ENCODE results near the gene ATP2B1.
"Not testable (repeated sequence)": the region's sequence is repeated elsewhere in the genome, so short reads cannot be mapped to it uniquely, and the experiment has no call there.

ATP2B1 gene

GRCh38 chr12:89697728-89698127 lies 10.9 kb downstream of the ATP2B1 start:
- intact Hi-C loops (cut with DNase I); DNase-seq: not testable (repeated sequence)

- intact Hi-C loops (cut with DNase I) = no loop called here
- DNase-seq = no peak
Measured at GRCh38 chr12:89697296-89697695, 11.3 kb downstream of the ATP2B1 start.

GRCh38 chr12:89695830-89696229 lies 12.8 kb downstream of the ATP2B1 start:
- intact Hi-C loops (cut with DNase I) = no loop called here

GRCh38 chr12:89695100-89695499 lies 13.5 kb downstream of the ATP2B1 start:
- peak in 1 of 42 donors; percentile 52 for DNase-seq
- intact Hi-C loops (cut with DNase I) = no loop called here

More at GRCh38 chr12:89695830-89696229, 12.8 kb downstream of the ATP2B1 start:
- no peak for DNase-seq

GRCh38 chr12:89694542-89694941 lies 14.1 kb downstream of the ATP2B1 start:
- DNase-seq = no peak
- intact Hi-C loops (cut with DNase I) = no loop called here

- DNase-seq = no peak
- intact Hi-C loops (cut with DNase I) = no loop called here
Measured at GRCh38 chr12:89693639-89694202, 14.9 kb downstream of the ATP2B1 start.

GRCh38 chr12:89692439-89692838 lies 16.2 kb downstream of the ATP2B1 start:
- intact Hi-C loops (cut with DNase I) = no loop called here
- no peak for DNase-seq

- intact Hi-C loops (cut with DNase I) = no loop called here
- DNase-seq = no peak
Measured at GRCh38 chr12:89691659-89692058, 17.0 kb downstream of the ATP2B1 start.

- intact Hi-C loops (cut with DNase I) = no loop called here
Measured at GRCh38 chr12:89690925-89691324, 17.7 kb downstream of the ATP2B1 start.

GRCh38 chr12:89689306-89689705 lies 19.3 kb downstream of the ATP2B1 start:
- no peak for DNase-seq
- intact Hi-C loops (cut with DNase I) = no loop called here

More at GRCh38 chr12:89690925-89691324, 17.7 kb downstream of the ATP2B1 start:
- DNase-seq = no peak

GRCh38 chr12:89686311-89686710 lies 22.3 kb downstream of the ATP2B1 start:
- intact Hi-C loops (cut with DNase I) = no loop called here
- no peak for DNase-seq

GRCh38 chr12:89685363-89685972 lies 23.2 kb downstream of the ATP2B1 start:
- intact Hi-C loops (cut with DNase I) = no loop called here
- DNase-seq = no peak

- no peak for DNase-seq
Measured at GRCh38 chr12:89684136-89684535, 24.5 kb downstream of the ATP2B1 start.

GRCh38 chr12:89682284-89682683 lies 26.4 kb downstream of the ATP2B1 start:
- no peak for DNase-seq
- intact Hi-C loops (cut with DNase I) = no loop called here

More at GRCh38 chr12:89684136-89684535, 24.5 kb downstream of the ATP2B1 start:
- intact Hi-C loops (cut with DNase I) = no loop called here

- intact Hi-C loops (cut with DNase I) = no loop called here
- DNase-seq = no peak
Measured at GRCh38 chr12:89680409-89680808, 28.2 kb downstream of the ATP2B1 start.

- intact Hi-C loops (cut with DNase I) = no loop called here
- no peak for DNase-seq
Measured at GRCh38 chr12:89679631-89680030, 29.0 kb downstream of the ATP2B1 start.

- intact Hi-C loops (cut with DNase I) = no loop called here
- DNase-seq = no peak
Measured at GRCh38 chr12:89678225-89678624, 30.4 kb downstream of the ATP2B1 start.

- intact Hi-C loops (cut with DNase I) = no loop called here
- DNase-seq = no peak
Measured at GRCh38 chr12:89676930-89677329, 31.7 kb downstream of the ATP2B1 start.

- DNase-seq = no peak
- intact Hi-C loops (cut with DNase I) = no loop called here
Measured at GRCh38 chr12:89674326-89674942, 34.2 kb downstream of the ATP2B1 start.

GRCh38 chr12:89673603-89674002 lies 35.0 kb downstream of the ATP2B1 start:
- intact Hi-C loops (cut with DNase I) = no loop called here
- DNase-seq = no peak

GRCh38 chr12:89672589-89672979 lies 36.1 kb downstream of the ATP2B1 start:
- intact Hi-C loops (cut with DNase I) = no loop called here
- DNase-seq = no peak
